Neural progenitor cell (in vitro differentiated cells): ENCODE data around the gene KSR1. TPM values are rescaled to one million over a fixed set of nuclear protein-coding genes. Genes with fewer than 3 reads are reported as not detected.

Source experiments
- DNase-seq: peaks from one replicate; pipeline ENCODE4 v3.0.0-alpha.2; 2016; ENCODE audit warnings: low spot score
- H2AFZ ChIP-seq: fragments of 200-600 bp; sonication (generic); replicated peaks from 2 replicates; pipeline ENCODE4 v1.6.1; 2016; ENCODE audit warnings: antibody characterized with exemption
- H3F3A ChIP-seq: fragments of 200-600 bp; sonication (generic); 2 replicates; pipeline ENCODE4 v1.6.1; 2016; ENCODE audit warnings: antibody characterized with exemption, low read depth
- H3K27ac ChIP-seq: fragments of 200-600 bp; sonication (generic); 2 replicates; pipeline ENCODE4 v1.5.1; 2016; ENCODE audit warnings: mild to moderate bottlenecking
- H3K27me3 ChIP-seq: fragments of 200-600 bp; sonication (generic); 2 replicates; pipeline ENCODE4 v1.6.1; 2016; ENCODE audit warnings: mild to moderate bottlenecking, moderate library complexity
- H3K36me3 ChIP-seq: fragments of 200-600 bp; sonication (generic); 2 replicates; pipeline ENCODE4 v1.5.1; 2016
- H3K4me1 ChIP-seq: fragments of 200-600 bp; sonication (generic); 2 replicates; pipeline ENCODE4 v1.6.1; 2016; ENCODE audit warnings: mixed run types
- H3K4me2 ChIP-seq: fragments of 200-600 bp; sonication (generic); 2 replicates; pipeline ENCODE4 v1.6.1; 2016
- H3K4me3 ChIP-seq: fragments of 200-600 bp; sonication (generic); 2 replicates; pipeline ENCODE4 v1.5.1; 2016
- H3K79me2 ChIP-seq: fragments of 200-600 bp; sonication (generic); 2 replicates; pipeline ENCODE4 v1.6.1; 2016; ENCODE audit warnings: low read depth
- H3K9ac ChIP-seq: fragments of 200-600 bp; sonication (generic); 2 replicates; pipeline ENCODE4 v1.6.1; 2016
- H3K9me3 ChIP-seq: fragments of 200-600 bp; sonication (generic); 2 replicates; pipeline ENCODE4 v1.5.1; 2016; ENCODE audit warnings: low read depth
- H4K20me1 ChIP-seq: fragments of 200-600 bp; sonication (generic); 2 replicates; pipeline ENCODE4 v1.6.1; 2016; ENCODE audit warnings: low read depth
- H3K27ac Mint-ChIP-seq: 3 replicates; pipeline ENCODE4 v1.8.0; 2021; ENCODE audit warnings: mixed read lengths
- H3K27me3 Mint-ChIP-seq: 2 replicates; pipeline ENCODE4 v1.8.0; 2022; ENCODE audit warnings: low read depth, mild to moderate bottlenecking, inconsistent platforms, moderate library complexity, mixed read lengths; ENCODE audit not compliant: insufficient read depth
- H3K36me3 Mint-ChIP-seq: 3 replicates; pipeline ENCODE4 v1.8.0; 2021; ENCODE audit warnings: mixed read lengths
- H3K4me1 Mint-ChIP-seq: 3 replicates; pipeline ENCODE4 v1.8.0; 2021; ENCODE audit warnings: mixed read lengths
- H3K4me3 Mint-ChIP-seq: 3 replicates; pipeline ENCODE4 v1.8.0; 2021; ENCODE audit warnings: mild to moderate bottlenecking, moderate library complexity, mixed read lengths
- H3K9me3 Mint-ChIP-seq: 3 replicates; pipeline ENCODE4 v1.8.0; 2020; ENCODE audit warnings: mixed read lengths
- EZH2 ChIP-seq: fragments of 200-600 bp; sonication (generic); IDR thresholded peaks from 2 replicates; pipeline ENCODE4 v1.6.1; 2017; ENCODE audit warnings: antibody characterized with exemption, mild to moderate bottlenecking, moderate library complexity
- EZH2phosphoT487 ChIP-seq: fragments of 200-600 bp; sonication (generic); IDR thresholded peaks from 2 replicates; pipeline ENCODE4 v1.6.1; 2017; ENCODE audit warnings: antibody characterized with exemption
- total RNA-seq: library from RNA; depleted of rRNA; stranded (reverse); fragments of >200 nt; gene quantifications from 2 replicates; pipeline ENCODE4 v1.2.3, GENCODE V29; 2015; ENCODE audit warnings: low replicate concordance
- TF ChIP-seq, protein P1 (sequence below): fragments of 200-600 bp; sonication (generic); IDR thresholded peaks from 2 replicates; pipeline ENCODE4 v1.5.1; 2017; ENCODE audit warnings: antibody characterized with exemption, mild to moderate bottlenecking

Gene KSR1
- total RNA-seq, 1 donor from 2014 or later = 16.4 TPM

GRCh38 chr17:27540318-27541101 is 84.3 kb downstream of the KSR1 start:
- H3K36me3 Mint-ChIP-seq = no peaks in the 10 kb centered on the region
- peaks cover 7% of the 10 kb centered on the region for H3K4me1 Mint-ChIP-seq
- no peak overlapping the region for H3K27ac Mint-ChIP-seq
- Histone ChIP-seq H3F3A (no peaks in the 10 kb centered on the region), H3K27me3 (no peaks in the 10 kb centered on the region), H4K20me1 (peaks cover 30% of the 10 kb centered on the region), H3K4me3 (no peak overlapping the region), H3K4me1 (peaks cover 6% of the 10 kb centered on the region), H3K9ac (no peak overlapping the region), H3K36me3 (no peaks in the 10 kb centered on the region), H3K4me2 (no peak overlapping the region), H3K9me3 (no peaks in the 10 kb centered on the region), H3K27ac (no peak overlapping the region), H2AFZ (no peak overlapping the region), H3K79me2 (peaks cover 11% of the 10 kb centered on the region)
- no peaks in the 10 kb centered on the region for H3K27me3 Mint-ChIP-seq
- no peaks in the 10 kb centered on the region for H3K9me3 Mint-ChIP-seq
- H3K4me3 Mint-ChIP-seq = no peak overlapping the region
- no peak for DNase-seq
- TF ChIP-seq, protein P1, sequence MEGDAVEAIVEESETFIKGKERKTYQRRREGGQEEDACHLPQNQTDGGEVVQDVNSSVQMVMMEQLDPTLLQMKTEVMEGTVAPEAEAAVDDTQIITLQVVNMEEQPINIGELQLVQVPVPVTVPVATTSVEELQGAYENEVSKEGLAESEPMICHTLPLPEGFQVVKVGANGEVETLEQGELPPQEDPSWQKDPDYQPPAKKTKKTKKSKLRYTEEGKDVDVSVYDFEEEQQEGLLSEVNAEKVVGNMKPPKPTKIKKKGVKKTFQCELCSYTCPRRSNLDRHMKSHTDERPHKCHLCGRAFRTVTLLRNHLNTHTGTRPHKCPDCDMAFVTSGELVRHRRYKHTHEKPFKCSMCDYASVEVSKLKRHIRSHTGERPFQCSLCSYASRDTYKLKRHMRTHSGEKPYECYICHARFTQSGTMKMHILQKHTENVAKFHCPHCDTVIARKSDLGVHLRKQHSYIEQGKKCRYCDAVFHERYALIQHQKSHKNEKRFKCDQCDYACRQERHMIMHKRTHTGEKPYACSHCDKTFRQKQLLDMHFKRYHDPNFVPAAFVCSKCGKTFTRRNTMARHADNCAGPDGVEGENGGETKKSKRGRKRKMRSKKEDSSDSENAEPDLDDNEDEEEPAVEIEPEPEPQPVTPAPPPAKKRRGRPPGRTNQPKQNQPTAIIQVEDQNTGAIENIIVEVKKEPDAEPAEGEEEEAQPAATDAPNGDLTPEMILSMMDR = no peak
- TF ChIP-seq EZH2phosphoT487 (no peak), EZH2 (no peak)

GRCh38 chr17:27541301-27542023 is 85.2 kb downstream of the KSR1 start:
- H2AFZ ChIP-seq = no peak overlapping the region
- peaks cover 3% of the 10 kb centered on the region for H3K4me1 ChIP-seq
- H3K36me3 Mint-ChIP-seq = no peaks in the 10 kb centered on the region
- H3K27ac Mint-ChIP-seq = no peak overlapping the region
- H3F3A ChIP-seq = no peaks in the 10 kb centered on the region
- H3K27me3 ChIP-seq = no peaks in the 10 kb centered on the region
- H3K9me3 Mint-ChIP-seq = no peaks in the 10 kb centered on the region
- no peak overlapping the region for H3K9ac ChIP-seq
- peaks cover 13% of the 10 kb centered on the region for H3K4me1 Mint-ChIP-seq
- DNase-seq = no peak
- peaks cover 15% of the 10 kb centered on the region for H3K79me2 ChIP-seq
- H3K36me3 ChIP-seq = no peaks in the 10 kb centered on the region
- H3K4me3 ChIP-seq = no peak overlapping the region
- TF ChIP-seq, protein P1 = no peak
- TF ChIP-seq EZH2phosphoT487 = no peak
- TF ChIP-seq EZH2 = no peak
- no peak overlapping the region for H3K4me2 ChIP-seq
- no peak overlapping the region for H3K27ac ChIP-seq
- H3K9me3 ChIP-seq = no peaks in the 10 kb centered on the region
- no peak overlapping the region for H3K4me3 Mint-ChIP-seq
- H3K27me3 Mint-ChIP-seq = no peaks in the 10 kb centered on the region
- peaks cover 27% of the 10 kb centered on the region for H4K20me1 ChIP-seq

- Histone ChIP-seq H3K4me2 (no peak overlapping the region), H3K9me3 (no peaks in the 10 kb centered on the region), H3K27me3 (no peaks in the 10 kb centered on the region), H3F3A (no peaks in the 10 kb centered on the region), H3K4me3 (no peak overlapping the region), H3K36me3 (no peaks in the 10 kb centered on the region), H2AFZ (no peak overlapping the region), H4K20me1 (peaks cover 24% of the 10 kb centered on the region), H3K79me2 (peaks cover 11% of the 10 kb centered on the region), H3K27ac (no peak overlapping the region), H3K4me1 (peaks cover 3% of the 10 kb centered on the region), H3K9ac (no peak overlapping the region)
- TF ChIP-seq, protein P1 = no peak
- TF ChIP-seq EZH2 (no peak), EZH2phosphoT487 (no peak)
- Mint-ChIP-seq H3K27ac (no peak overlapping the region), H3K27me3 (no peaks in the 10 kb centered on the region), H3K36me3 (no peaks in the 10 kb centered on the region), H3K4me1 (peaks cover 21% of the 10 kb centered on the region), H3K9me3 (no peaks in the 10 kb centered on the region), H3K4me3 (no peak overlapping the region)
- no peak for DNase-seq
Measured at GRCh38 chr17:27542841-27543463, 86.7 kb downstream of the KSR1 start.
